Peyer's patch (tissue), 4 donors: ENCODE data around the gene CRTC1. TPM values are rescaled to one million over a fixed set of nuclear protein-coding genes. Genes with fewer than 3 reads are reported as not detected.
A peak's percentile ranks its signal among the peaks of the same experiment; 100 is the strongest.

ENCODE experiments used
- DNase-seq, 3 donors: peaks; one replicate each; pipeline ENCODE4 v3.0.0-alpha.2; 2017 to 2019
- H3K27ac ChIP-seq, 4 donors: fragments of 200-600 bp; sonication (generic); one replicate each; pipeline ENCODE4 v1.5.1; 2016 to 2019
- H3K27me3 ChIP-seq, 2 donors: fragments of 200-600 bp; sonication (generic); one replicate each; pipeline ENCODE4 v1.5.1; 2019
- H3K36me3 ChIP-seq, 3 donors: fragments of 200-600 bp; sonication (generic); one replicate each; pipeline ENCODE4 v1.5.1; 2016 to 2019
- H3K4me1 ChIP-seq, 4 donors: fragments of 200-600 bp; sonication (generic); one replicate each; pipeline ENCODE4 v1.5.1; 2016 to 2019
- H3K4me3 ChIP-seq, 4 donors: fragments of 200-600 bp; sonication (generic); 1 replicate in 3 of 4; 2 replicates in 1 of 4; pipeline ENCODE4 v1.5.1; 2016 to 2019; ENCODE audit warnings: mild to moderate bottlenecking in 1 of 4
- H3K9me3 ChIP-seq, 4 donors: fragments of 200-600 bp; sonication (generic); one replicate each; pipeline ENCODE4 v1.5.1; 2016 to 2019; ENCODE audit warnings: mild to moderate bottlenecking in 1 of 4
- CTCF ChIP-seq, 6 experiments: fragments of 450-650 bp in 4 of 6; fragments of 200-600 bp in 2 of 6; sonication (generic) in 1 of 6; IDR thresholded peaks; one replicate each; pipeline ENCODE4 v1.5.1; 2017 to 2019; ENCODE audit warnings: antibody characterized with exemption in 6 of 6, mild to moderate bottlenecking in 3 of 6, moderate library complexity in 1 of 6
- POLR2A ChIP-seq, 2 donors: fragments of 450-650 bp; IDR thresholded peaks; one replicate each; pipeline ENCODE4 v1.5.1; 2017; ENCODE audit warnings: antibody characterized with exemption in 2 of 2, mild to moderate bottlenecking in 2 of 2, moderate library complexity in 2 of 2
- total RNA-seq, 4 donors: library from RNA; depleted of rRNA; stranded (reverse); fragments of >200 nt; gene quantifications; one replicate each; pipeline ENCODE4 v1.1.0, GENCODE V29; 2016

Gene CRTC1
- total RNA-seq, 4 donors from 2014 or later: 5.1 to 21.5 (median 9.4) TPM

GRCh38 chr19:18741124-18742121 is 57.9 kb downstream of the CRTC1 start:
- TF ChIP-seq CTCF (IDR thresholded peaks at IDR 0.05) (peak in 1 of 6 experiments; percentile 4), POLR2A (IDR thresholded peaks at IDR 0.05) (no peak)
- Histone ChIP-seq H3K27ac (peak overlapping the region in 2 of 4 donors; percentile 60 to 72), H3K4me3 (no peak overlapping the region)

GRCh38 chr19:18742324-18742723 is 58.8 kb downstream of the CRTC1 start:
- peak in 1 of 3 donors; percentile 43 for DNase-seq
- Histone ChIP-seq H3K9me3 (no peaks in the 10 kb centered on the region), H3K4me1 (peaks cover 0 to 41% (median 4%) of the 10 kb centered on the region in 4 donors), H3K36me3 (no peaks in the 10 kb centered on the region), H3K4me3 (no peak overlapping the region), H3K27me3 (no peaks in the 10 kb centered on the region), H3K27ac (peak overlapping the region in 2 of 4 donors; percentile 53 to 72)
- TF ChIP-seq POLR2A (IDR thresholded peaks at IDR 0.05): no peak
- no peak for TF ChIP-seq CTCF (IDR thresholded peaks at IDR 0.05)

More at GRCh38 chr19:18741124-18742121, 57.9 kb downstream of the CRTC1 start:
- no peaks in the 10 kb centered on the region for H3K9me3 ChIP-seq
- H3K27me3 ChIP-seq: no peaks in the 10 kb centered on the region
- peak in 2 of 3 donors; percentile 66 to 80 for DNase-seq
- peaks cover 0 to 41% (median 4%) of the 10 kb centered on the region in 4 donors for H3K4me1 ChIP-seq
- H3K36me3 ChIP-seq: no peaks in the 10 kb centered on the region

GRCh38 chr19:18742838-18743783 is 59.6 kb downstream of the CRTC1 start:
- peak in 2 of 3 donors; percentile 71 to 76 for DNase-seq
- no peak for TF ChIP-seq CTCF (IDR thresholded peaks at IDR 0.05)
- no peak for TF ChIP-seq POLR2A (IDR thresholded peaks at IDR 0.05)
- H3K27me3 ChIP-seq: no peaks in the 10 kb centered on the region
- no peaks in the 10 kb centered on the region for H3K9me3 ChIP-seq
- H3K36me3 ChIP-seq: no peaks in the 10 kb centered on the region
- H3K4me1 ChIP-seq: peaks cover 0 to 41% (median 4%) of the 10 kb centered on the region in 4 donors
- peak overlapping the region in 2 of 4 donors; percentile 53 to 72 for H3K27ac ChIP-seq
- no peak overlapping the region for H3K4me3 ChIP-seq

GRCh38 chr19:18743784-18744418 is 60.4 kb downstream of the CRTC1 start:
- TF ChIP-seq CTCF (IDR thresholded peaks at IDR 0.05) (no peak), POLR2A (IDR thresholded peaks at IDR 0.05) (no peak)
- Histone ChIP-seq H3K27ac (peak overlapping the region in 1 of 4 donors; percentile 72), H3K4me3 (no peak overlapping the region), H3K27me3 (no peaks in the 10 kb centered on the region), H3K9me3 (no peaks in the 10 kb centered on the region), H3K4me1 (peaks cover 0 to 41% (median 4%) of the 10 kb centered on the region in 4 donors), H3K36me3 (no peaks in the 10 kb centered on the region)
- no peak for DNase-seq
